Activated T-helper 1 cell treated with anti-CD3 and anti-CD28 coated beads, Interleukin-12 subunit alpha, Interleukin-12 subunit beta, Interleukin-2, Interleukin-4 antibody, amounts not matched to agents 30 ng/mL and 10 ng/mL and 1 ng/mL, durations not matched to agents 14 hours and 24 hours and 36 hours (primary cell): ENCODE measurements around the gene KCNJ14. TPM values are rescaled to one million over a fixed set of nuclear protein-coding genes. Genes with fewer than 3 reads are reported as not detected.

Source experiments
- DNase-seq: peaks from one replicate; pipeline ENCODE4 v3.0.0; 2021; ENCODE audit warnings: low spot score
- H3K27ac Mint-ChIP-seq: one replicate; pipeline ENCODE4 v1.8.0; 2021; ENCODE audit warnings: mild to moderate bottlenecking, mixed read lengths
- H3K27me3 Mint-ChIP-seq: one replicate; pipeline ENCODE4 v1.8.0; 2022; ENCODE audit warnings: mild to moderate bottlenecking, moderate library complexity, mixed read lengths; ENCODE audit not compliant: insufficient read depth
- H3K36me3 Mint-ChIP-seq: one replicate; pipeline ENCODE4 v1.8.0; 2021; ENCODE audit warnings: low read depth, mixed read lengths
- H3K4me1 Mint-ChIP-seq: one replicate; pipeline ENCODE4 v1.8.0; 2021; ENCODE audit warnings: low read depth, mixed read lengths
- H3K4me3 Mint-ChIP-seq: one replicate; pipeline ENCODE4 v1.8.0; 2021; ENCODE audit warnings: mild to moderate bottlenecking, moderate library complexity, mixed read lengths
- H3K9me3 Mint-ChIP-seq: one replicate; pipeline ENCODE4 v1.8.0; 2021; ENCODE audit warnings: mixed read lengths
- intact Hi-C: fragments of 100-400 bp; cut with micrococcal nuclease; formaldehyde crosslinking; loops from one replicate; pipeline ENCODE4 v1.15.1; 2024
- total RNA-seq: library from RNA; stranded (reverse); gene quantifications from 2 replicates; pipeline ENCODE4 v1.2.3, GENCODE V29; 2022

The KCNJ14 gene
- total RNA-seq, 1 donor from 2014 or later = 2.2 TPM

- peak overlapping the region; percentile 88 for H3K27ac Mint-ChIP-seq
- H3K4me1 Mint-ChIP-seq = peaks cover 12% of the 10 kb centered on the region
- peaks cover 10% of the 10 kb centered on the region for H3K36me3 Mint-ChIP-seq
- H3K9me3 Mint-ChIP-seq = no peaks in the 10 kb centered on the region
- H3K27me3 Mint-ChIP-seq = no peaks in the 10 kb centered on the region
- peak overlapping the region; percentile 90 for H3K4me3 Mint-ChIP-seq
- intact Hi-C loops = loop anchor here (1.0 to 2.0 kb wide), 15 partner anchors 24 to 974 kb away; partner anchors contain the start of genes DBP, FTL, GRWD1 and LIG1
- peak; percentile 100 for DNase-seq
Observed at GRCh38 chr19:48468772-48469288, 13.5 kb downstream of the KCNJ14 start.

GRCh38 chr19:48469289-48469881 is 14.0 kb downstream of the KCNJ14 start, which contains the start of gene CYTH2:
CYTH2 (plus strand) TSS chr19:48469369; CDS start chr19:48469508, 139 bp downstream.
- Mint-ChIP-seq H3K36me3 (peaks cover 11% of the 10 kb centered on the region), H3K9me3 (no peaks in the 10 kb centered on the region), H3K27me3 (no peaks in the 10 kb centered on the region), H3K4me1 (peaks cover 12% of the 10 kb centered on the region), H3K4me3 (peak within 1 kb of the TSS; percentile 90), H3K27ac (peak within 1 kb of the TSS; percentile 88)
- intact Hi-C loops = loop anchor here (1.0 to 2.0 kb wide), 15 partner anchors 24 to 973 kb away; partner anchors contain the start of genes DBP, FTL, GRWD1 and LIG1
- peak; percentile 73 for DNase-seq

GRCh38 chr19:48469934-48470680 is 14.7 kb downstream of the KCNJ14 start:
- peak overlapping the region; percentile 90 for H3K4me3 Mint-ChIP-seq
- peak overlapping the region; percentile 63 for H3K27ac Mint-ChIP-seq

GRCh38 chr19:48470856-48471255 is 15.5 kb downstream of the KCNJ14 start:
- no peak overlapping the region for H3K27ac Mint-ChIP-seq
- H3K36me3 Mint-ChIP-seq = peaks cover 16% of the 10 kb centered on the region
- intact Hi-C loops = no loop called here
- DNase-seq = no peak
- peaks cover 12% of the 10 kb centered on the region for H3K4me1 Mint-ChIP-seq
- no peaks in the 10 kb centered on the region for H3K9me3 Mint-ChIP-seq
- H3K27me3 Mint-ChIP-seq = no peaks in the 10 kb centered on the region
- peak overlapping the region; percentile 56 for H3K4me3 Mint-ChIP-seq

More at GRCh38 chr19:48469934-48470680, 14.7 kb downstream of the KCNJ14 start:
- no peaks in the 10 kb centered on the region for H3K9me3 Mint-ChIP-seq
- intact Hi-C loops = loop anchor here (1.0 to 2.0 kb wide), 15 partner anchors 23 to 973 kb away; partner anchors contain the start of genes DBP, FTL, GRWD1 and LIG1
- H3K36me3 Mint-ChIP-seq = peaks cover 14% of the 10 kb centered on the region
- no peaks in the 10 kb centered on the region for H3K27me3 Mint-ChIP-seq
- no peak for DNase-seq
- peaks cover 12% of the 10 kb centered on the region for H3K4me1 Mint-ChIP-seq

GRCh38 chr19:48471836-48472235 is 16.5 kb downstream of the KCNJ14 start:
- Mint-ChIP-seq H3K4me3 (peak overlapping the region; percentile 56), H3K4me1 (peaks cover 12% of the 10 kb centered on the region), H3K27ac (no peak overlapping the region)

GRCh38 chr19:48473161-48473966 is 18.0 kb downstream of the KCNJ14 start:
- H3K27me3 Mint-ChIP-seq = no peaks in the 10 kb centered on the region
- no peak overlapping the region for H3K27ac Mint-ChIP-seq
- intact Hi-C loops = no loop called here

More at GRCh38 chr19:48471836-48472235, 16.5 kb downstream of the KCNJ14 start:
- Mint-ChIP-seq H3K9me3 (no peaks in the 10 kb centered on the region), H3K27me3 (no peaks in the 10 kb centered on the region), H3K36me3 (peaks cover 16% of the 10 kb centered on the region)
- intact Hi-C loops = no loop called here
- DNase-seq = no peak

GRCh38 chr19:48474084-48474592 is 18.8 kb downstream of the KCNJ14 start:
- DNase-seq = no peak
- Mint-ChIP-seq H3K27ac (no peak overlapping the region), H3K9me3 (no peaks in the 10 kb centered on the region), H3K36me3 (peaks cover 15% of the 10 kb centered on the region), H3K27me3 (no peaks in the 10 kb centered on the region), H3K4me1 (peaks cover 7% of the 10 kb centered on the region), H3K4me3 (no peak overlapping the region)
- intact Hi-C loops = no loop called here

More at GRCh38 chr19:48473161-48473966, 18.0 kb downstream of the KCNJ14 start:
- Mint-ChIP-seq H3K4me3 (no peak overlapping the region), H3K9me3 (no peaks in the 10 kb centered on the region), H3K4me1 (peaks cover 11% of the 10 kb centered on the region), H3K36me3 (peaks cover 16% of the 10 kb centered on the region)
- DNase-seq = no peak

GRCh38 chr19:48475369-48476068 is 20.1 kb downstream of the KCNJ14 start:
- Mint-ChIP-seq H3K4me3 (no peak overlapping the region), H3K4me1 (peaks cover 15% of the 10 kb centered on the region), H3K36me3 (peaks cover 19% of the 10 kb centered on the region), H3K27ac (no peak overlapping the region), H3K9me3 (no peaks in the 10 kb centered on the region), H3K27me3 (no peaks in the 10 kb centered on the region)
- DNase-seq = no peak
- intact Hi-C loops = no loop called here

GRCh38 chr19:48476176-48476575 is 20.8 kb downstream of the KCNJ14 start:
- no peaks in the 10 kb centered on the region for H3K9me3 Mint-ChIP-seq
- H3K4me1 Mint-ChIP-seq = peaks cover 16% of the 10 kb centered on the region
- H3K27ac Mint-ChIP-seq = no peak overlapping the region
- intact Hi-C loops = no loop called here
- no peak for DNase-seq
- peaks cover 15% of the 10 kb centered on the region for H3K36me3 Mint-ChIP-seq
- no peak overlapping the region for H3K4me3 Mint-ChIP-seq
- H3K27me3 Mint-ChIP-seq = no peaks in the 10 kb centered on the region

- Mint-ChIP-seq H3K27me3 (no peaks in the 10 kb centered on the region), H3K27ac (no peak overlapping the region), H3K9me3 (no peaks in the 10 kb centered on the region), H3K4me1 (peaks cover 18% of the 10 kb centered on the region), H3K36me3 (peaks cover 14% of the 10 kb centered on the region), H3K4me3 (no peak overlapping the region)
- intact Hi-C loops = no loop called here
- DNase-seq = no peak
Observed at GRCh38 chr19:48477067-48477685, 21.8 kb downstream of the KCNJ14 start.

GRCh38 chr19:48477698-48478338 is 22.4 kb downstream of the KCNJ14 start:
- Mint-ChIP-seq H3K36me3 (peaks cover 14% of the 10 kb centered on the region), H3K4me3 (no peak overlapping the region), H3K27ac (no peak overlapping the region), H3K9me3 (no peaks in the 10 kb centered on the region), H3K4me1 (peaks cover 18% of the 10 kb centered on the region), H3K27me3 (no peaks in the 10 kb centered on the region)
- no peak for DNase-seq
- intact Hi-C loops = no loop called here
